ENCODE data around the gene SARS1.
A peak's percentile ranks its signal among the peaks of the same experiment; 100 is the strongest.
"Not testable (repeated sequence)": the region's sequence is repeated elsewhere in the genome, so short reads cannot be mapped to it uniquely, and the experiment has no call there.

The SARS1 gene

GRCh38 chr1:109193653-109194590 lies 19.8 kb upstream of the SARS1 start:
- DNase-seq: peak in 4 of 6 experiments; percentile 11 to 58 (median 19)

DNA sequence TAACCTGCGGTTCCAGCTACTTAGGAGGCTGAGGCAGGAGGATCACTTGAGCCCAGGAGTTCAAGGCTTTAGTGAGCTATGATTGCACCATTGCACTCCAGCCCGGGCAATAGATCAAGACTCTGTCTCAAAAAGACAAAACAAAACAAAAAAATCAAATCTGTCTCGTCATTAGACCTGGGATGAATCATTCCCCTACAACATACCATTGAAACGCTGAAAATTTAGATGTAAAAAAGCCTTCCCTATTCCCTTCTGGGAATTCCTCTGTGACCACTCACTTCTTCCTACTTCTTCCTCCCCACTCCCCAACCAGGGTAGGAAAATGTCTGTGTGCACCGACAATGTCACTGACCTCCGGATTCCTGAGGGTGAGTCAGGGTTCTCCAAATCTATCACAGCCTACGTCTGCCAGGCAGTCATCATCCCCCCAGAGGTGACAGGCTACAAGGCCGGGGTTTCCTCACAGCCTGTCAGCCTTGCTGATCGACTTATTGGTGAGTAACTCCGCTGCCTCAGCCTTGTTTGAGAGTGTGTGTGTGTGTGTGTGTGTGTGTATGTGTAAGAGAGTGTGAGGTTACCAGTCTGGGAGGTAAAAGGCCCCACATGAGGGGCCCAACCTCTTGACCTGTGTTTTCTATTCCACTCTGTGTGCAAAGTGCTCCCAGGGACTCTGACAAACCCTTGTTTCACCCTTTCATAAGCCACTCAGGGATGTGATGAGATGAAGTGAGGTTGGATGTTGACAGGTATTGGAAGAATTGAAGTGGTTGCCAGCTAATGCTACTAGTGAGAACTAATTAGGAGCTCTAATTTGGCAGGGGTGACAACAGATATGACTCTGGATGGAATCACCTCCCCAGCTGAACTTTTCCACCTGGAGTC lies 16.3 kb upstream of the SARS1 start:
- no peak for DNase-seq

GRCh38 chr1:109198043-109198695 lies 15.5 kb upstream of the SARS1 start:
- DNase-seq: no peak

GRCh38 chr1:109198745-109199144 lies 15.0 kb upstream of the SARS1 start:
- no peak for DNase-seq

DNA sequence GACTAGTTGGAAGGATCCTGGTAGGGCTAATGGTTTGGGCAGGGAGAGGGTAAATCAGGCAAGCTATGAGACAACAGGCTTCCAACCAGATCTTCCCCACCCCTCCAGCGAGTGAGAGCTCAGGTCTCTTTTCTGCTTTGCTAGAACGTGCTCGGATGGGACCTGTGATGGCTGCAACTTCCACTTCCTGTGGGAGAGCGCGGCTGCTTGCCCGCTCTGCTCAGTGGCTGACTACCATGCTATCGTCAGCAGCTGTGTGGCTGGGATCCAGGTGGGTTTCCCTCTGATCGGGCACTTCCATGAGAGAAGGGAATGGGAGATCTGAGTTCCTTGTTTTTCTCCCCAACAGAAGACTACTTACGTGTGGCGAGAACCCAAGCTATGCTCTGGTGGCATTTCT lies 14.0 kb upstream of the SARS1 start:
- peak in 2 of 6 experiments; percentile 21 to 25 for DNase-seq

DNA sequence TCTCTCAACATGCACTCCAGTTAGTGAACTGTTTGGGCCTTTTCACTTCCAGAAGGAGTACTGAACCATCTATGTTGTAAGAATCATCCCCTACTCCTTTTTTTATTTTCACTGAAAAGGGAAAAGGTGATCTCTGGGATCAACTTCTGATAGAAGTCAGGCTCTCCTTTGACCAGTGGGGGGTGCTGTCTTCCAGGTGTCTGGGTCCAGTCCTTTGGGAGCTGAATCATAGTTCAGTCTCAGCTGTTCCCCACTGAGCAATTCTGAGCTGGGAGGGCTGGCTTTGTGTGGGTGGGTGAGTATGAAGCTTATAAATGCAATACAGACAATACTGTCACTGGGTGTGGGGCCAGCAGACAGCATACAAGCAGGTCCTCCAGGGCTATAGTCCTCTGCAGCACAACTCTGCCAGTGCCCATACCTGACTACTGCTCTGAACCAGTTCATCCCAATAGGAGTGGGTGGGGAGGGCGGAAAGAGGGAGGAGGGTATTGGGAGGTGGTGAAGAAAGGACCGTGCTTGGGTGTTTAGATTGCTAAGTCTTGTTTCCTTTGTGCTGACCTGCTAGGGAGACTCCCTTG lies 12.5 kb upstream of the SARS1 start:
- peak in 2 of 6 experiments; percentile 4 to 5 for DNase-seq

- no peak for DNase-seq
Observed at GRCh38 chr1:109204484-109204883, 9.2 kb upstream of the SARS1 start.

GRCh38 chr1:109206339-109206738 lies 7.4 kb upstream of the SARS1 start:
- no peak for DNase-seq

DNA sequence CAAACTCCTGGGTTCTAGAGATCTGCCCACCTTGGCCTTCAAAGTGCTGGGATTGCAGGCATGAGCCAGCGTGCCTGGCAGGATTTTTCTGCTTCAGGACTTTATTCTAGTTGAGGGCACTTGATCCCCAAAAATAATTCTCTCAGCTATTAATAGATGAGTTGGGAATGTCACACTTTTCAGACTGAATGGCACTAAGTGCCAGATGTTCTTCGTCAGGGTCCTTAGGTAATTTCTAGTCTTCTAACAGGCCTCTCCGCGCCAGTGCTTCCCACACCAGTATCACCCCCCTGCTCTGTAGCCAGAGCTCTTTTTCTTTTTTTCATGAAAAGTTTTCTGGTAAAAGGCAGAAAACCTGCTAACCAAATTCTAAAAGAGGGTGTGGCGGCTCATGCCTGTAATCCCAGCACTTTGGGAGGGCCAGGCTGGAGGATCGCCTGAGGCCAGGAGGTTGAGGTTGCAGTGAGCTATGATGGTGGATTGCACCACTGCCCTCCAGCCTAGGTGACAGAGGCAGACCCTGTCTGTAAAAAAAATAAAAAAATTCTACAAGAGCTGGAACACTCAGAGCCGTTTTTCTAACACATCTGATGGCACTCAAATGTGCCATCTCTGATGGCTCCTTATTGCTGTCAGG lies 6.1 kb upstream of the SARS1 start:
- no peak for DNase-seq

GRCh38 chr1:109208394-109208793 lies 5.3 kb upstream of the SARS1 start:
- no peak for DNase-seq

DNA sequence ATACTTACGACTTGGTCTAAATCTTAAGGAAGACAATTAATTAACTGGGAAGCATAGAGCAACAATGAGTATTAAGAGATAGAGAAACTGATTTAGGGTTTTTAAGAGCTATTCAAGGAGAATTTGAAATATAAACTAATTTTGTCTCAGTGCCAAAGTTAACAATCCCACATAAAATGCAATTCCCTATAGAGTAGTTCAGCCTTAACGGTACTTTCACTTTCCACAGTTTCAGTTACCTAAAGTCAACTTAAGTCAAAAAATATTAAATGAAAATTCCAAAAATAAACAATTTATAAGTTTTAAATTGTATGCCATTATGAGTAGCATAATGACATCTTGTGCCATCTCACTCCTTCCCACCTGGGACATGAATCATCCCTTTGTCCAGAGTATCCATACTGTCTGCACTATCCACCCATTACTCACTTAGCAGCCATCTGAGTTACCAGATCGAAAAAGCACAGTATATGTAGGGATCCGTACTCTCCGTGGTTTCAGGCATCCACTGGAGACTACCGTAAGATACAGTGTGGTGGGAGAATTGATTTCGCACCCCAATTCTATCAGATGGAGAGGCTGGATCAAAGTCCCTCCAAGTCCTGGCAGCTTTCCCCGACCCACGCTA lies 4.8 kb upstream of the SARS1 start:
- DNase-seq: no peak

DNA sequence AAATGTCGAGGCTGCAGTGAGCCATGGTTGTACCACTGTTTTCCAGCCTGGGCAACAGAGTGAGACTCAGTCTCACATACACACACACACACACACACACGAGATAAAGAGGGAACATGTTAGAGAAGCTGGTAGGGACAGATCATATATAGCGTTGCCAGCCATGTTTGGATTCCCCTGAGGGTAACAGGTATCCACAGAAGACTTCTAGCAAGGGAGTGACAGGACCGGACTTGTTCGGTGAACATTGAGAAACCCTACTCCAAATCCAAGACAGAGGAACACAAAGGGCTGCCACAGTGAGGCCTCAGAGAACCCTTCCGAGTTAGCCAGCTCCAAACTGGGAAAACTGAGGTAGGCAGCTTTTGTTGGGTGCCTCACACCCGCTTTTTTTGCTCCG lies 3.7 kb upstream of the SARS1 start:
- DNase-seq: no peak

DNA sequence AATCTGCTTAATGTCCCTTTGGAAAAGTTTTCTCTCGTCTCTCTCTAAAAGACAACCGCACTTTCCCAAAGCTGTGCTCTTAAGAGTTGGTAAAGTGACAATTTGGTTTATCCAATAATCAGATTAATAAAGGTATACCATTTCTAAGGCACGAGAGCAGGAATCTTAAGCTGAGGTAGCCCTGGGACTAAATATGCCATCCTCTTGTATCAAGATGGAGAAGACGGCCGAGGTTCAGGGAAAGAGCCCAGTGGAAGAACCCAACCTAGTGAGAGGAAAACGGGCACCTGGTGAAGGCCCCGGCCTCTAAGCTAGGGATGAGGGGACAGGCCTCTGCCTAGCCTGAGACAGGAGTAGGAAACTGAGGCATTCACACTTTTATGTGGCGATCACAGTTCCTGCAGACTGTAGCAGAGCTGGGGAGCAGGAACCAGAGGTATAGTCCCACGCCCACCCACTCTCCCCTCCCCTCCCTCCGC lies 334 bp upstream of the SARS1 start:
- DNase-seq: no peak

DNA sequence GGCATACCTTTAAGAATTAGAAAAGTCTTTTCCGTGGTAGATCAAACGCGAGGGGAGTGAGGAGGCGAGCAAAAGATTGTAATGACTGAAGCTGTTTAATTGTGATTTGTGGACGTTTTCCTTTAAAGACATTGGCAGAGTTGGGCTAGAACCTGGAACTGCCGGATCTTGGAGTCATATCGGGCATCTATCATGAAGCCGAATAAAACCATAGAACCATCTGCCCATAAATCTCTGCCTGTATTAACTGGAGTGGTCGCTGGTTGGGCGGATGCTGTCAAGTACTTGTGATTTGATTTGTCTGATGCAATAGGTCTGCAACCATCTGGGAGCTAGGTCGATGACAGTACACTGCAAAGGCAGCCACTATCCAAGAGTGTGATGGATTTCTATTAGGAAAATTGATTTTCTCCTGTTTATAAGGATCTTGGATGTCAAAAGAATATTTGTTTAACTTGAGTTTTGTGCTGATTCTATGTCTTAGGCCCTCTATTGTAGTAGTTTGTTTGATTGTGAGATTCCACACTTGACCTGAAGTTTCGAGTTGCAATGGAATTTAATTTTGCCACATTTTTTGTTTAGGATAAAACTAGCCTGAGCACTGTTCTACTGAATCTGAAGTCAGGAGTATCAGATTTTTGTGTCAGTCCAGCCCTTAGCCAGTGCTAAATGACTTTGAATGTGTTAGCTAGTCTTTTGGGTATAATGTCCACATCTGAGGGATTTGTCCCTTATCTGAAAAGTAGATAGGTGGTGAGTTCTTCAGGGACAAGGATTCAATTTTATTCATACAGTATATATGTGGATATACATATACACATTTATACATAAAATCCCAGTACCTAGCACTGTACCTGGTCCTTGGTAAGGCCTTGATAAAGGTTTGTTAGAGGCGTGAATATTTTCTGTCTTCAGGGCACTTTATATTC lies 1.2 kb downstream of the SARS1 start:
- DNase-seq: no peak

GRCh38 chr1:109216662-109217061 lies 2.9 kb downstream of the SARS1 start:
- no peak for DNase-seq

GRCh38 chr1:109218516-109218915 lies 4.8 kb downstream of the SARS1 start:
- DNase-seq: no peak

GRCh38 chr1:109221201-109221600 lies 7.5 kb downstream of the SARS1 start:
- DNase-seq: not testable (repeated sequence)

GRCh38 chr1:109225308-109225707 lies 11.6 kb downstream of the SARS1 start:
- DNase-seq: no peak

- no peak for DNase-seq
Observed at GRCh38 chr1:109225711-109226445, 12.2 kb downstream of the SARS1 start.

DNA sequence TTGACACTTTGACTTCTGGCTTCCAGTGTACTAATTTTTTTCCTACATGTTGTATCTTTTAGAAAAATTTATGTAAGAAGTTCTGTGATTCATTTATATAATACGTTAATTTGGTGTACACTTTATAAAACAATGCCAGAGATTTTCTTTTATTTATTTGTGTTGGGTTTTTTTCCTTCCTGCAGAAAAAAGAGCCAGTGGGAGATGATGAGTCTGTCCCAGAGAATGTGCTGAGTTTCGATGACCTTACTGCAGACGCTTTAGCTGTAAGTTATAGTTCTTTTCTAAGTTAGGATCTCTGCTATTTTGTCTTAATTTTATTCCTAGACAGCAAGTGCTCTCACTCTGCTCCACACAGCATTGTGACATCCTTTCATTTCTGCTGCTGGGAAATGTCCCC lies 14.4 kb downstream of the SARS1 start:
- no peak for DNase-seq

All from stimulated activated naive CD4-positive, alpha-beta T cell (primary cell).